ENCODE data around the gene KCNF1.

The KCNF1 gene

GRCh38 chr2:10890706-10891270 is 20.9 kb upstream of the KCNF1 start:
- Histone ChIP-seq H3K9me3 (no peaks in the 10 kb centered on the region), H3K27me3 (no peaks in the 10 kb centered on the region), H3K4me1 (peaks cover 6% of the 10 kb centered on the region), H3K36me3 (no peaks in the 10 kb centered on the region), H3K4me3 (ENCODE audit: low read depth, low read length) (no peak overlapping the region)
- no peak for TF ChIP-seq CTCF (IDR thresholded peaks at IDR 0.05; ENCODE audit: low read depth, low read length)
- no peak for DNase-seq

GRCh38 chr2:10891390-10891789 is 20.3 kb upstream of the KCNF1 start:
- no peaks in the 10 kb centered on the region for H3K36me3 ChIP-seq
- H3K27me3 ChIP-seq, result no peaks in the 10 kb centered on the region
- peaks cover 6% of the 10 kb centered on the region for H3K4me1 ChIP-seq
- H3K4me3 ChIP-seq (ENCODE audit: low read depth, low read length), result no peak overlapping the region
- no peak for TF ChIP-seq CTCF (IDR thresholded peaks at IDR 0.05; ENCODE audit: low read depth, low read length)
- no peaks in the 10 kb centered on the region for H3K9me3 ChIP-seq
- DNase-seq, result no peak

- TF ChIP-seq CTCF (IDR thresholded peaks at IDR 0.05; ENCODE audit: low read depth, low read length), result no peak
- no peak overlapping the region for H3K4me3 ChIP-seq (ENCODE audit: low read depth, low read length)
- H3K36me3 ChIP-seq, result no peaks in the 10 kb centered on the region
- H3K9me3 ChIP-seq, result no peaks in the 10 kb centered on the region
- H3K27me3 ChIP-seq, result no peaks in the 10 kb centered on the region
- no peak for DNase-seq
- H3K4me1 ChIP-seq, result peaks cover 6% of the 10 kb centered on the region
Measured at GRCh38 chr2:10891848-10892247, 19.9 kb upstream of the KCNF1 start.

- DNase-seq, result no peak
- Histone ChIP-seq H3K27me3 (no peaks in the 10 kb centered on the region), H3K4me3 (ENCODE audit: low read depth, low read length) (no peak overlapping the region), H3K9me3 (no peaks in the 10 kb centered on the region), H3K4me1 (peaks cover 6% of the 10 kb centered on the region), H3K36me3 (no peaks in the 10 kb centered on the region)
- no peak for TF ChIP-seq CTCF (IDR thresholded peaks at IDR 0.05; ENCODE audit: low read depth, low read length)
Measured at GRCh38 chr2:10892316-10892715, 19.4 kb upstream of the KCNF1 start.

- TF ChIP-seq CTCF (IDR thresholded peaks at IDR 0.05; ENCODE audit: low read depth, low read length), result no peak
Measured at GRCh38 chr2:10892796-10893350, 18.9 kb upstream of the KCNF1 start.

GRCh38 chr2:10894264-10894935 is 17.3 kb upstream of the KCNF1 start:
- Histone ChIP-seq H3K36me3 (no peaks in the 10 kb centered on the region), H3K27me3 (no peaks in the 10 kb centered on the region), H3K9me3 (no peaks in the 10 kb centered on the region), H3K4me3 (ENCODE audit: low read depth, low read length) (no peak overlapping the region), H3K4me1 (peaks cover 4% of the 10 kb centered on the region)
- DNase-seq, result no peak
- TF ChIP-seq CTCF (IDR thresholded peaks at IDR 0.05; ENCODE audit: low read depth, low read length), result no peak

More at GRCh38 chr2:10892796-10893350, 18.9 kb upstream of the KCNF1 start:
- no peaks in the 10 kb centered on the region for H3K9me3 ChIP-seq
- H3K4me3 ChIP-seq (ENCODE audit: low read depth, low read length), result no peak overlapping the region
- H3K27me3 ChIP-seq, result no peaks in the 10 kb centered on the region
- no peaks in the 10 kb centered on the region for H3K36me3 ChIP-seq
- peaks cover 6% of the 10 kb centered on the region for H3K4me1 ChIP-seq
- no peak for DNase-seq
